KBM-7 (cell line): ENCODE measurements around the gene CCL15.

ENCODE experiments used
- DNase-seq: peaks from one replicate; pipeline ENCODE4 v3.0.0-alpha.2; 2015
- in situ Hi-C: fragments of 300-500 bp; cut with MboI; formaldehyde crosslinking; loops from 2 replicates; pipeline ENCODE4 v1.14.3; 2020; ENCODE audit warnings: low sequenced_read_pairs, low pct_unique_long_range_greater_than_20kb, mixed read lengths

CCL15 gene

GRCh38 chr17:35963663-35964062 lies 37.7 kb downstream of the CCL15 start:
- in situ Hi-C loops, result no loop called here
- DNase-seq, result no peak

DNA sequence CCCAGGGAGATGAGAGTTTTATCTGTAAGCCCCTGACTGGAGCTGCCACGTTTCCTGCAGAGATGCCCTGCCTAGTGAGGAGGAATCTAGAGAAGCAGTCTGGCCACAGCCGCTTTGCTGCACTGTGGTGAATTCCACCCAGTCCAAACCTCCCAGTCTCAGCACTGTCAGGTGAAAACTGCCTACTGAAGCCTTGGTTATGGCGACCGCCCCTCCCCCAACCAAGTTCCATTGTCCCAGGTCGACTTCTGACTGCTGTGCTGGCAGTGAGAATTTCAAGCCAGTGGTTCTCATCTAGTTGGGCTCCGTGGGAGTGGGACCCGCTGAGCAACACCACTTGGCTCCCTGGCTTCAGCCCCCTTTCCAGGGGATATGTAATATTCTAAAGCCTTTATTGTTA lies 47.6 kb downstream of the CCL15 start:
- in situ Hi-C loops, result no loop called here
- DNase-seq, result no peak

- DNase-seq, result no peak
- in situ Hi-C loops, result no loop called here
Observed at GRCh38 chr17:35949401-35949800, 52.0 kb downstream of the CCL15 start.

- no peak for DNase-seq
- in situ Hi-C loops, result no loop called here
Observed at GRCh38 chr17:35948092-35948491, 53.3 kb downstream of the CCL15 start.
